Skin of body (tissue), 2 donors: Measurements from ENCODE around the gene CCDC134. TPM values are rescaled to one million over a fixed set of nuclear protein-coding genes. Genes with fewer than 3 reads are reported as not detected.

Source experiments
- DNase-seq: peaks from one replicate; lab custom pipeline; 2025; lab: John Stamatoyannopoulos, UW
- total RNA-seq: library from RNA; depleted of rRNA; stranded (reverse); fragments of >200 nt; gene quantifications from one replicate; pipeline ENCODE4 v1.2.3, GENCODE V29; 2014

CCDC134 gene
- 11.4 TPM for total RNA-seq

DNA sequence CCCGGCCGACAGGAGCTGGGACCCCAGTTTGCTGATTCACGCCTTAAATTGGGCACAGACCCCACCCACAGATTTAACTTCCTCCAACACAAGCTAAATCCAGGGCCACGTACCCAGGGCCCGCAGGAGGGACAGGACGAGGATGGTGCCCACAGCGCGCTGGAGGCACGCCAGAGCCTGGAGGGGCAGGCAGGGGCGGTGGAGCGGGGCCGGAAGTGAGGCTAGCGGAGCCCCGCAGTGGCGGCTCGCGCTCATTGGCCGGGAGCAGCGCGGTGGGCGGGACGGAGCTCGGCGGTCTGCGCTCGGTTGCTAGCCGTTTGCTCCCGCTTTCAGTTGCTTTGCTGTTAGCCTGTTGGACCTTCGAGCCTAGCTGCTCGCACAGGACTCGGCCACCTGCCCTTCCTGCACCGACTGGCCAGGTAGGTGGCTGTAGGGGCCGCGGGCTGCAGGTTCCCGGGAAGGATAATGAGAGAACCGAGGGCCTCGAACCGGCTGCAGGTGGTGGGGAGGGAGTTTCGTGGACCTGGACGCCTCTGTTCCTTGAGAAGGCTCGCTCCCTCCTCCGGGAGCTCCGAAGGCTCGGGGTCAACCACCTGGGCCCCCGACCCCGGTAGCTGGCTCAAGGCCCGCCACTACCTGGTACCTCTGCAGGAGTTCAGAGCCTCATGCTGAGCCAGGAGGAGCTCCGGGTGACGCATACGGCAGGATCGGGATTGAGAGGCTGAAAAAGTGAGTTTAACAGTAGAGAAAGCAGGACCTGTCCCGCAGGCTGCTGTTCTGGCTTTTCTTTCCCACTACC lies at the start of gene CCDC134:
CCDC134 (plus strand) TSS at position 332 of the 799 bp plus-strand sequence. CDS start 8,212 bp downstream, outside the sequence.
- DNase-seq, result peak; percentile 77

DNA sequence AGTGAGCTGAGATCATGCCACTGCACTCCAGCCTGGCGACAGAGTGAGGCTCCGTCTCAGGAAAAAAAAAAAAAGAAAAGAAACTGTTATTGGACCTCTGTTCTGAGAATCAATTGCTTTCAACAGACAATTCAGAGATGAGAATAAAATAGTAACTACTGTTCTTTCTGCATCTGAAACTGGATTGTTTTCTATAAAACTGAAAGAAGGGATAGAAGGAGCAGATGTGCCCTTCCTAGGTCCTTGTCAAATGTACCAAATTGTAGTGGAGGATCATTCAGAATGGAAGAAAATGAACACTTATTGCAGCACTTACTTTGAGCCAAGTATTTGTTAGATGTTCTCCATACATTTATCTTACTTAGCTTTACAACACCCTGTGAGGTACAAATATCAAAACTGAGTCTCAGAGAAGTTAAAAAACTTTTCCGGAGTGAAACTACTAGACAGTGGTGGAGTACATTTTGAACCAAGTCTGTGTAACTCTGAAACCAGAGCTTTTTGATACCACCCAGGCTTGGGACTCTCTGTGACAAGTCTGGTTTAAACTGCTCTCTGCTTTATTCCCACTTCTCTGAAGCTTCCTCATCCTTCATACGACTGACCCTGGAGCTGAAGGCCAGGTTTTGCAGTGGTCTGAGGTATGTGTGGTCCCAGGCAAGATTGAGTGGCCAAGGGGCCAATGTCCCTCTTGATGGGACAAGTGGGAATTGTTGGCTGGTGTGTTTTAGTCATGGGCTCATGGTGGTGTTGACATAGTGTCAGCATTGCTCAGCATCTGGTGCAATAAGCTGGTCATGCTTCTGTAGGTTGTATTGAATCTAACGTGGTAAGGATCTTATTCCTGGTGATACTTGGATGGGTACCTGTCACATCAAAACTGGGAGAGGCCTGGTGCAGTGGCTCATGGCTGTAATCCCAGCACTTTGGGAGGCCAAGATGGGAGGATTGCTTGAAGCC lies 48.2 kb upstream of the CCDC134 start:
- no peak for DNase-seq

DNA sequence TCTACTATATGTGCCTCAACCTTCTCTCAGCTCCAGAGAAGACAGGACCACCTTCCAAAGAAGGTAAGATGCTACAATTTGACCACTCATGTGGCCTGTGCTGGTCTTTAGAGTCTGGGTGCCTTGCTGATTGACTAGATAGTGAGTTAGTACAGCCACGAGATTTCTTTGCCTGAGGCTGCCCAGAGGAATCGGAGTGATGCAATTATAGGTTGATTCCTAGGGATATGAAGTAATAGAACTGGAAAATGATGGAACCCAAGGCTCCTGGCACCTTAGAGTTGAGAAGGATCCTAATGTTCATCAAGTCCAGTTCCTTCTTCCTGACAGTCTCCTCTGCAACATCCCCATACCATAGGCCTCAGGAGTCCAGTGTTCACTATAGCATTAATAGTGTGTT lies 46.5 kb upstream of the CCDC134 start:
- DNase-seq, result no peak

DNA sequence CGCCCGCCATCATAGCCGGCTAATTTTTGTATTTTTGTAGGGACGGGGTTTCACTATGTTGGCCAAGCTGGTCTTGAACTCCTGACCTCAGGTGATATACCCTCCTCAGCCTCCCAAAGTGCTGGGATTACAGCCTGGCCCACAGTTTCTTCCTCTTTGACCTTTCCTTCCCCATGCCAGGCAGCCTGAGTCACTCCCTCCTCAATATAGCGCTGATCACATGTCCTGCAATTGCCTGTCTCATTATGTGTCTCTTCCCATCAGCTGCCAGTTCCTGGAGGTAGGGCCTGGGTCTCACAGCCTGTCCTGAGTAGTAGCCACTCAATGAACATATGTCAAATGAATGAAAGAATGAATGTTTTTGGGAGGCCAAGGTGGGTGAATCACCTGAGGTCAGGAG lies 43.0 kb upstream of the CCDC134 start:
- DNase-seq, result no peak

DNA sequence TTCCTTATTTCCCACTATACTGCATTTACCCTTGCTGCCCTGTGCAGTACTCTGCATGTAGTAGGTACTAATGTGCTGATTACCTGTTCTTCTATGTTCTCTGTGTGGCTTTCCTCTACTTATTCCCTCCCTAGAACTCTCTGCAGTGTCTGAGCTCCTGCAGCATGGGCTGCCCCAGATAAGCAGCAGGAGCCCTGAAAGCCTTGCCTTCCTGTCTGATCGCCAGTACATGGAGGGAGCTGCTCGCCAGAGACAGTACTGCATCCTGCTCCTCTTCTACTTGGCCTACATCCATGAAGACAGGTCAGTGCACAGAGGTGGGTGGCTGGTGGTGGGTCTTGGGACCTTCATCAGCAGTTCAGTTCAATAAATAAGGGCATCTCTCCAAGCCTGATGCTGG lies 42.2 kb upstream of the CCDC134 start:
- DNase-seq, result no peak

DNA sequence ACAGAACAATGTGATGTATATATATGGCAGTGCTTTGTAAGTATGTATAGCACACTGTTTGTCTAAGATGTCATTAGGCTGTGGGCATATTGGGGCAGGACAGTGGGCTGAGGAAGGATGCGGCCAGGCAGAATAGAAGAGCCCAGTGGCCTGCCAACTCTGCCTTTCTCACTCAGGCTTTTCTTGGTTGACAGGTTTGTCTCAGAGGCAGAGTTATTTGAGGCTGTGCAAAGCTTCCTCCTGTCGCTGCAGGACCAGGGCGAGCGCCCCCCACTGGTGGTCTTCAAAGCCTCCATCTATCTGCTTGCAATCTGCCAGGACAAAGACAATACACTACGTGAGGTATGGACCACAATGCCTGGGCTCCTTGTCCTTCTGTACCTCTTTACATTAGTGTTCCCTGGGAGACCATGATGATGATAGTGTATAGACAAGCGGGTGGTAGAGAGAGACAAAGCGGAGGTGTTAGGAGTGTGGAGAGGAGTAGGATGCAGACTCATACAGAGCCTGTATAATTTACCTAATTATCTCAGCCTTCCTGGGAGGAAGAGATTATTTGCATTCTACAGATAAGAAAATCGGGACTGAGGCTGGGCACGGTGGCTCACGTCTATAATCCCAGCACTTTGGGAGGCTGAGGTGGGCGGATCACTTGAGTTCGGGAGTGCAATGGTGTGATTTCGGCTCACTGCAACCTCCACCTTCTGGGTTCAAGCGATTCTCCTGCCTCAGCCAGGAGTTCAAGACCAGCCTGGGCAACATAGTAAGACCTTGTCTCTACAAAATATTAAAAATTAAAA lies 37.3 kb upstream of the CCDC134 start:
- DNase-seq, result no peak

DNA sequence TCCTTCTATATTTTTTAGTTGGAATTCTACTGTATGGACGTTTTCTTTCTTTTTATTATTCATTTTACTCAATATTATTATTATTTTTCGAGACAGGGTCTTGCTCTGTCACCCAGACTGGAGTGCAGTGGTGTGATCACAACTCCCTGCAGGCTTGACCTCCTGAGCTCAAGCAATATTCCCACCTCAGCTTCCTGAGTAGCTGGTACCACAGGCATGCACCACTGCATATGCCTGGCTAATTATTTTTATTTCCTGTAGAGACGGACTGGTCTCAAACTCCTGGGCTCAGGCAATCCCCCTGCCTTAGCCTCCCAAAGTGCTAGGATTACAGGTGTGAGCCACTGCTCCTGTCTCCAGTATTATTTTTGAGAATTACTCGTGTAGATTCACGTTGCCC lies 34.0 kb upstream of the CCDC134 start:
- no peak for DNase-seq

DNA sequence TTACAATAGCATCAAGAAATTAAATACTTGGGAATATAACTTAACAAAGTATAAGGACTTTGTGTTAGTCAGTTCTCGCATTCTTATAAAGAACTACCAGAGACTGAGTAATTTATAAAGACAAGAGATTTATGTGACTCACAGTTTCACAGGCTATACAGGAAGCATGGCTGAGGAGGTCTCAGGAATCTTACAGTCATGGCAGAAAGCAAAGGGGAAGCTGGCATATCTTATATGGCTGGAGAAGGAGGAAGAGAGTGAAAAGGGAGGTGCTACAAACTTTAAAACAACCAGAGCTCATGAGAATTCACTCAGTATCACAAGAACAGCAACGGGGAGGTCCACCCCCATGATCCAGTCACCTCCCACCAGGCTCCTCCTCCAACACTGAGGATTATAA lies 32.0 kb upstream of the CCDC134 start:
- DNase-seq, result no peak

DNA sequence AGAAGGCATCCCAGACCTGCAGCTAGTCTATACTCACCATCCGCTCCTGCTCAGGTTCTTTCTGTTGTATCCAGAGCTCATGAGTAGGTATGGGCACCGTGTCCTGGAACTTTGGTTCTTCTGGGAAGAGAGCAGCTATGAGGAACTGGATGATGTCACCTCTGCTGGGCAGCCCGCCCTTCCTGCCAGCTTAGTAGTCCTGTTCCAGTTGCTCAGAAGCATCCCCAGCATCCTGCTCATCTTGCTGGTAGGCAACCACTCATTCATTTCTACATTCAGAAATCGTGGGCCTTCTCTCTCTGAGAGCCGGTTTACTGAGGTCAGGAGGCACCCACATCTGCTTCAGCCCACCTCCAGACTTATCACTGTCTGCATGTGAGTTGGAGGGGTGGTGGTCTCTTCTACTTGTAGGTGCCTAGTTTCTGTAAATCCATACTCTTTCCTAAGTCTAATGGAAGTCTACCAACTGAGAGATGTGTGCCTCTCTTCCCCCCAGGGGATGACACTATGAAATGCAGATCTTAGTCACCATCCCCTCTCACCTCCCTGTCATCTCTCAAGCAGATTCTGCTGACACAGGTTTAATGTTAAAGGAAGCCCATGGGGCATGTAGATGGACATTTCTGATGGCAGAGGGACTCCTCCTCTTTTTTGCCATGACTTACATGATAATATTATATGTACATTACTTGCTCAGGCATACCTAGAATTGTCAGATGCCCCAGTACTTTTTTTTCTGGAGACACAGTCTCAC lies 29.6 kb upstream of the CCDC134 start:
- no peak for DNase-seq

DNA sequence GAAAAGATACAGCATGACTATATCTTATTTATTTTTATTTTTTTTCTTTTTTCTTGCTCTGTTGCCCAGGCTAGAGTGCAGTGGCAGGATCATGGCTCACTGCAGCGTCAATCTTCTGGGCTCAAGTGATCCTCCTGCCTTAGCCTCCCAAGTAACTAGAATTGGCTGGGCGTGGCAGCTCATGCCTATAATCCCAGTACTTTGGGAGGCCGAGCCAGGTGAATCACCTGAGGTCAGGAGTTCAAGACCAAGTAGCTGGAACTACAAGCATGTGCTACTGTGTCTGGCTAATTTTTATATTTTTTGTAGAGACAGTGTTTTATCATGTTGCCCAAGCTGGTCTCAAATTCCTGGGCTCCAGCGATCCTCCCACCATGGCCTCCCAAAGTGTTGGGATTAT lies 28.3 kb upstream of the CCDC134 start:
- DNase-seq, result no peak

DNA sequence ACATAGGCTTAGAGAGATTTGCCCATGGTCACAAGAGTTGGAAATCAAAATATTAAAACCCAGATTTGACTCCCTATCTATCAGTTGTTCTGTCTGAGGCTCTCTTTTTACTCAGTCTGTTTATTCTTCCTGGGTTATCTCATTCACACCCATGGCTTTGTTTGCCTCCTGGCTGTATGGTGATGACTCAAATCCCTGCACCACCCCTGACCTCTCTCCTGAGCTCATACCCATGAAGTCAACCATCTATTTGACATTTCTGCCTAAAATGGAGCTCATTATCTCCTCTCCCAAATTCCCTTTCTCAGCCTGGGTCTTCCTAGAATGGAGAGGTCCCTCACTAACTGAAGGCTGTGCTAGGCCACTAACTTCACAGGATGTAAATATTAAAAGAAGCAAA lies 27.8 kb upstream of the CCDC134 start:
- no peak for DNase-seq

DNA sequence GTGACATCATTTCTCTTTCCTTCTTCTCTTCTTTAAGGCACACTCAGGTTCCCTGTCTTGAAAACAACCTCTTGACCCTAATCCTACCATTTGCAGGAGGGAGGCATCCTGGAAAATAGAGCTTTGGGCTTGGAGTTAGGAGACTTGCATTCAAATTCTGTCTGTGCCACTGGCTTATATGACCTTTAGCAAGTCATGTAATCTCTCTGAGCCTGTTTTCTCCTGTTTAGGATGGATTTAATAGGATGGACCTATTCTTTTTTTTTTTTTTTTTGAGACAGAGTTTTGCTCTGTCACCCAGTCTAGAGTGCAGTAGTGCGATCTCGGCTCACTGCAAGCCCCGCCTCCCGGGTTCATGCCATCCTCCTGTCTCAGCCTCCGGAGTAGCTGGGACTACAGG lies 25.1 kb upstream of the CCDC134 start:
- DNase-seq, result no peak

DNA sequence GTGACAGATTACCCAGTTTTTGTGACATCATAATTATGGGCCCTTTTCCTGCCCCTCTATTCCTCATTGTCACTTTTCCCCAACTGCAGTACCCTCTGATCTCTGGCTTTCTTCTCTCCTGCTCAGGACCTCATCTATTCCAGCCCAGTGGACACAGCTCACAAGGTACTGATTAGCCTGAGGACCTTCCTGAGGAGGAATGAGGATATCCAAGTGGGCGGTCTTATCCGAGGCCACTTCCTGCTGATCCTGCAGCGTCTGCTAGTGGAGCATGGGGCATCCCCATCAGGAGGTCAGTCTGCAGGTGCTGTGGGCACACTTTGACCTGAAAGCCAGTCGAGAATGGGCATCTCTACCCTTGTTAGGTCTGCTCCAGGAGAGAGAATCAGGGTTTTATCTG lies 24.5 kb upstream of the CCDC134 start:
- no peak for DNase-seq

DNA sequence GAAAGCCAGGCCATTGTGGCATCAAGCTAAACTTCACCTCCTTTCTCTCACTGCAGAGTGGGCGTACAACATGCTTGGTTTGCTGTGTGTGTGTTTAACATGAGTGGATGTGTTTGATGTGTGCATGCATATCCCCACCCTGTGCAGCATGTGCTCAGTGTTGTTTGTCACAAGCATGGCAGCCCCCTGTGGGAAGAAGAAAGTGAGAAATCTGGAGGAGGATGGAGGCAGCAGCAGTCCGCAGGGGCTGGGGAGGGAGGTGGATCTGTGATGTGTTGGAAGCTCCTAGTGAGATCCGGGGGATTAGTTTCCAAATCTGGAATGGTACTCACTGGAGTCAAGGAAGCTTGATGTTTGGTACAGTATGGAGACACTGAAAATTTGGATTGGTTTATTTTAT lies 24.1 kb upstream of the CCDC134 start:
- no peak for DNase-seq

DNA sequence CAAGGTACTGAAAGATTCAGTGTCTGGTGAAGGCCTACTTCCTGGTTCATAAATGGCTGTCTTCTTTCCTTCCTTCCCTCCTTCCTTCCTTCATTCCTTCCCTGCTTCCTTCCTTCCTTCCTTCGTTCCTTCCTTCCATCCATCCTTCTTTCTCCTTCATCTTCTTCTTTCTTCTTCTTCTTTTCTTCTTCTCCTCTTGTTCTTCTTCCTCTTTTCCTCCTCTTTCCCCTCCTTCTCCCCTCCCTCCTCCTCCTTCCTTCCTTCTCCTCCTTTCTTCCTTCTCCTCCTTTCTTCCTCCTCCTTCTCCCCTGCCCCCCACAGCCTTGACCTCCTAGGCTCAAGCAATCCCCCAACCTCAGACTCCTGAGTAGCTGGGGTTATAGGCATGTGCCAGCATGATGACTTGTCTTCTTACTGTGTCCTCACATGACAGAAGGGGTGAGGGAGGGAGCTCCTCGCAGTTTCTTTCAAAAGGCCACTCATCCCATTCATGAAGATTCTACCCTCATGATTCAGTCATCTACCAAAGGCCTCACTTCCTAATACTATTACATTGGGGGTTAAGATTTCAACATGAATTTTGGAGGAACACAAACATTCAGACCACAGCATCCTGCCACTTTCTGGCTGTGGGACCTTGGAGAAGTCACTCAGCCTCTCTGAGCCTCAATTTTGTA lies 22.6 kb upstream of the CCDC134 start:
- no peak for DNase-seq

DNA sequence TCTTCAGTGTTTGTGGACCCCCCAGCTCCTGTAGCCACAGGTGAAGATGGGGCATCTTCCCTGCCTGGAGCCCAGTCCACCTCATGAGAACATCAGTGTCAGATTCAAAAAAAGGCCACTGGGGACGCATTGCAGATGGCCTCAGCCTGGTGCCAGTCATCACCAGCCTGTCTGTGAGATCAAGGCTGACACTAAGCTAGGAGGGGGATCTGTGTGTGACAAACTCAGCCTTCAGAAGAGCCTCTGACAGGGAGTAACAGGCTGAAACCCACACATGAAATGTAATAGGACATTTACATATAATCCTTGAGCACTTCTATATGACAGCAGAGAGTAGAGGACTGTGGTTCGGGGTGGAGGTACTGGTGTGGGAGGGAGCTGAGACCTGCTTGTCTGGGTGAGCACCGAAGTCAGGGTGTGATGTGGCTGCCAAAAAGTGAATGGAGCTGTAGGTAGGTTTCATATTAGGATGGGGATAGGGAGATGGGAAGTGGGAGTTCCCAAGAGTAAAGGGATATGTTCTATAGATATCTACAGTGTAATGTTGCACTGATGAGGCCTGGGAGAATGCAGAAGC lies 20.5 kb upstream of the CCDC134 start:
- no peak for DNase-seq

DNA sequence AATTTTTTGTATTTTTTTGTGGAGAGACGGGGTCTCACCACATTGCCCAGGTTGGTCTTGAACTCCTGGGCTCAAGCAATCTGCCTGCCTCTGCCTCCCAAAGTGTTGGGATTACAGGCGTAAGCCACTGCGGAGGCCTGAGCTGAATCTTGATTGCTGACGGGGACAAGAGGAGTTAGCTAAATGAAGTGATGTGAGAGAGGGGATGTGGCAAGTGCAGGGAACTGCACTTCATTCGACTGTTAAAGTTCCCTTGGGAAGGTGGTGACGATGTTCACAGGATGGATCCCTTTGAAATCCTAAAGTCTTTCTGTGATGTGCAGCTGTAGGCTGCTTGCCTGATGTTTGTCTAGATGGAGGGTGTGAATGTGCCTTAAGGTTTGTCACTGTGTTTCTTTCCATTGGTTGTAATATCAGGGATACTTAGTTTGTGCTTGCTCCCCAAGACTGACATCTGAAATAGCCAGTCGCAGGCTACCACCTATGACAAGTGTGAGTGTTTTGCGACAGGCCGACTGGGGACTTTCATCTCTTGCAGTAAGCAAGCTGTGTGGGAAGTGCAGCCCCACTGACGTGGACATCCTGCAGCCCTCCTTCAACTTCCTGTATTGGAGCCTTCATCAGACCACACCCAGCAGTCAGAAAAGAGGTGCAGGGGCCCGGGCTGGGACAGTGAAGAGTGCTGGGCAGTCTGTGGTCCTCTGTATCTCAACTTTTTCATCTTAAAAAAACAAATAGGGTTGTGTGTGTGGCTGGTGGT lies 19.6 kb upstream of the CCDC134 start:
- DNase-seq, result no peak

DNA sequence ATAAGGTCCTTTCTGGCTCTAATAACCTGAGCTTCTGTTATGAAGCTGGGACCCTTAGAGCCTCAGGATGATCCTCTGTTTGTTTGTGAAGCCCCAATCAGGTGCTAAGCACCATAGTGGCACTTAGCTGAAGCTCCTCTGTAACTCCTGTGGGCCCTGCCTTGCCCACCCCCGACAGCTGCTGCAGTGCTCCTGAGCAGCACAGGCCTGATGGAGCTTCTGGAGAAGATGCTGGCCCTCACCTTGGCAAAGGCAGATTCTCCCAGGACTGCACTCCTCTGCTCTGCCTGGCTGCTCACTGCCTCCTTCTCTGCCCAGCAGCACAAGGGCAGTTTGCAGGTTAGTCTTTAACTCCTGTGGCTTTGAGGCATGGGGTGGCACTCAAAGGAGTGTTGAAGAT lies 19.0 kb upstream of the CCDC134 start:
- no peak for DNase-seq

DNA sequence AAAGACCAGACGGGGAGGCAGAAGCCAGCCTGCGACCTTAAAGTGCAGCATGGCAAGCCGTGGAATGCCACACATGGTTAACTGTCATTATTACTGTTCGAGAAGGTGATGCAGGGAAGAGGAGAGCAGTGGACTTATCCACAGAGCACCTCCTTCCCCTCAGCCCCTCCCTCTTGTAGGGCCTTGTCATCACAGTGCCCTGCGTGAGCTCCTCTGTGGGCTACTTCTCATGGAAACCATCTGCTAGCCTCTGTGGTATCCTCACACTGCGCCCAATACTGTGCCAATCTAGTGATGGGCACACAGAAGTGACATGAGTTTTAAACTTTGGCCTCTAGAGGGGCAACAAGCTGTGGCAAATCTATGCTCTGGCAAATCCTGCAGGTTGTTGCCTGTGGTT lies 18.2 kb upstream of the CCDC134 start:
- no peak for DNase-seq
